Measurements from ENCODE around the gene TMEM165. TPM values are rescaled to one million over a fixed set of nuclear protein-coding genes. Genes with fewer than 3 reads are reported as not detected.
A peak's percentile ranks its signal among the peaks of the same experiment; 100 is the strongest.

TMEM165 gene
- total and polyA plus RNA-seq, 9 of the 15 experiments (the other 6 are each of a cell fraction or from before 2014, with no cell fraction given) = 21.3 to 145 (median 96.8) TPM

DNA sequence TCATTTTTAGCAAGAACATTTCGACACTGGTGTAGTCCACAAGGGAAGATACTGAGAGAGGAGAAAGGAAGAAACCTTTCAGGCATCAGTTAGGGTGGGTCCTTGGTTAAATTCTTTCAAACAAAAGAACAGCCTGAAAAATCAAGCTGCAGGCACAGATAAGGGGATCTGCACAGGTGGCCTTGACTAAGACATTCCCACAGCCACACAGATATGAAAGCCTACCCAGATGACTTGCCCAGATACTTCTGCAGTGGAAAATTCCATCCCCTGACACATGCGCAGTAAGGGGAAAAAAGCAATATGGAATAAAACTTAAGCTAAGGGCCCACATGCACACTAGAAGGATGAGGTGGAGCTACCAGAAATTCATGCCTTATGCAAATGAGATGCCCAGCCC, 8.9 kb upstream of the TMEM165 start (continued):
- TF ChIP-seq, protein P1, sequence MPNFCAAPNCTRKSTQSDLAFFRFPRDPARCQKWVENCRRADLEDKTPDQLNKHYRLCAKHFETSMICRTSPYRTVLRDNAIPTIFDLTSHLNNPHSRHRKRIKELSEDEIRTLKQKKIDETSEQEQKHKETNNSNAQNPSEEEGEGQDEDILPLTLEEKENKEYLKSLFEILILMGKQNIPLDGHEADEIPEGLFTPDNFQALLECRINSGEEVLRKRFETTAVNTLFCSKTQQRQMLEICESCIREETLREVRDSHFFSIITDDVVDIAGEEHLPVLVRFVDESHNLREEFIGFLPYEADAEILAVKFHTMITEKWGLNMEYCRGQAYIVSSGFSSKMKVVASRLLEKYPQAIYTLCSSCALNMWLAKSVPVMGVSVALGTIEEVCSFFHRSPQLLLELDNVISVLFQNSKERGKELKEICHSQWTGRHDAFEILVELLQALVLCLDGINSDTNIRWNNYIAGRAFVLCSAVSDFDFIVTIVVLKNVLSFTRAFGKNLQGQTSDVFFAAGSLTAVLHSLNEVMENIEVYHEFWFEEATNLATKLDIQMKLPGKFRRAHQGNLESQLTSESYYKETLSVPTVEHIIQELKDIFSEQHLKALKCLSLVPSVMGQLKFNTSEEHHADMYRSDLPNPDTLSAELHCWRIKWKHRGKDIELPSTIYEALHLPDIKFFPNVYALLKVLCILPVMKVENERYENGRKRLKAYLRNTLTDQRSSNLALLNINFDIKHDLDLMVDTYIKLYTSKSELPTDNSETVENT (CRISPR knock-in tag; IDR thresholded peaks at IDR 0.05) = no peak
- TF ChIP-seq, protein P2, sequence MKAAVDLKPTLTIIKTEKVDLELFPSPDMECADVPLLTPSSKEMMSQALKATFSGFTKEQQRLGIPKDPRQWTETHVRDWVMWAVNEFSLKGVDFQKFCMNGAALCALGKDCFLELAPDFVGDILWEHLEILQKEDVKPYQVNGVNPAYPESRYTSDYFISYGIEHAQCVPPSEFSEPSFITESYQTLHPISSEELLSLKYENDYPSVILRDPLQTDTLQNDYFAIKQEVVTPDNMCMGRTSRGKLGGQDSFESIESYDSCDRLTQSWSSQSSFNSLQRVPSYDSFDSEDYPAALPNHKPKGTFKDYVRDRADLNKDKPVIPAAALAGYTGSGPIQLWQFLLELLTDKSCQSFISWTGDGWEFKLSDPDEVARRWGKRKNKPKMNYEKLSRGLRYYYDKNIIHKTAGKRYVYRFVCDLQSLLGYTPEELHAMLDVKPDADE (conservative IDR thresholded peaks at IDR 0.05; ENCODE audit: control insufficient read depth, low read depth, low read length) = no peak
- TF ChIP-seq FOXA3 (CRISPR knock-in tag; conservative IDR thresholded peaks at IDR 0.05 in 1 of 2, IDR thresholded peaks at IDR 0.05 in 1 of 2) (peak in 1 of 2 experiments; percentile 15; a peak in 1 of 4 replicates), YBX1 (IDR thresholded peaks at IDR 0.05) (no peak), ZNF24 (IDR thresholded peaks at IDR 0.05) (peak; percentile 23; the same call in 1 of the 2 replicates), ZNF778 (CRISPR knock-in tag; IDR thresholded peaks at IDR 0.05) (no peak), SREBF2 (CRISPR knock-in tag; IDR thresholded peaks at IDR 0.05) (no peak), BRCA1 (IDR thresholded peaks at IDR 0.05) (no peak), BRCA1 (CRISPR knock-in tag; IDR thresholded peaks at IDR 0.05) (no peak), ZNF143 (CRISPR knock-in tag; IDR thresholded peaks at IDR 0.05) (no peak)
- TF ChIP-seq, protein P3, sequence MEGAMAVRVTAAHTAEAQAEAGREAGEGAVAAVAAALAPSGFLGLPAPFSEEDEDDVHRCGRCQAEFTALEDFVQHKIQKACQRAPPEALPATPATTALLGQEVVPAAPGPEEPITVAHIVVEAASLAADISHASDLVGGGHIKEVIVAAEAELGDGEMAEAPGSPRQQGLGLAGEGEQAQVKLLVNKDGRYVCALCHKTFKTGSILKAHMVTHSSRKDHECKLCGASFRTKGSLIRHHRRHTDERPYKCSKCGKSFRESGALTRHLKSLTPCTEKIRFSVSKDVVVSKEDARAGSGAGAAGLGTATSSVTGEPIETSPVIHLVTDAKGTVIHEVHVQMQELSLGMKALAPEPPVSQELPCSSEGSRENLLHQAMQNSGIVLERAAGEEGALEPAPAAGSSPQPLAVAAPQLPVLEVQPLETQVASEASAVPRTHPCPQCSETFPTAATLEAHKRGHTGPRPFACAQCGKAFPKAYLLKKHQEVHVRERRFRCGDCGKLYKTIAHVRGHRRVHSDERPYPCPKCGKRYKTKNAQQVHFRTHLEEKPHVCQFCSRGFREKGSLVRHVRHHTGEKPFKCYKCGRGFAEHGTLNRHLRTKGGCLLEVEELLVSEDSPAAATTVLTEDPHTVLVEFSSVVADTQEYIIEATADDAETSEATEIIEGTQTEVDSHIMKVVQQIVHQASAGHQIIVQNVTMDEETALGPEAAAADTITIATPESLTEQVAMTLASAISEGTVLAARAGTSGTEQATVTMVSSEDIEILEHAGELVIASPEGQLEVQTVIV (CRISPR knock-in tag; IDR thresholded peaks at IDR 0.05; ENCODE audit: borderline replicate concordance) = no peak
- TF ChIP-seq, protein P4, sequence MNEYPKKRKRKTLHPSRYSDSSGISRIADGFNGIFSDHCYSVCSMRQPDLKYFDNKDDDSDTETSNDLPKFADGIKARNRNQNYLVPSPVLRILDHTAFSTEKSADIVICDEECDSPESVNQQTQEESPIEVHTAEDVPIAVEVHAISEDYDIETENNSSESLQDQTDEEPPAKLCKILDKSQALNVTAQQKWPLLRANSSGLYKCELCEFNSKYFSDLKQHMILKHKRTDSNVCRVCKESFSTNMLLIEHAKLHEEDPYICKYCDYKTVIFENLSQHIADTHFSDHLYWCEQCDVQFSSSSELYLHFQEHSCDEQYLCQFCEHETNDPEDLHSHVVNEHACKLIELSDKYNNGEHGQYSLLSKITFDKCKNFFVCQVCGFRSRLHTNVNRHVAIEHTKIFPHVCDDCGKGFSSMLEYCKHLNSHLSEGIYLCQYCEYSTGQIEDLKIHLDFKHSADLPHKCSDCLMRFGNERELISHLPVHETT (CRISPR knock-in tag; conservative IDR thresholded peaks at IDR 0.05 in 1 of 2, IDR thresholded peaks at IDR 0.05 in 1 of 2) = peak in 1 of 2 experiments; percentile 89; a peak in 2 of 4 replicates
- TF ChIP-seq, protein P5, sequence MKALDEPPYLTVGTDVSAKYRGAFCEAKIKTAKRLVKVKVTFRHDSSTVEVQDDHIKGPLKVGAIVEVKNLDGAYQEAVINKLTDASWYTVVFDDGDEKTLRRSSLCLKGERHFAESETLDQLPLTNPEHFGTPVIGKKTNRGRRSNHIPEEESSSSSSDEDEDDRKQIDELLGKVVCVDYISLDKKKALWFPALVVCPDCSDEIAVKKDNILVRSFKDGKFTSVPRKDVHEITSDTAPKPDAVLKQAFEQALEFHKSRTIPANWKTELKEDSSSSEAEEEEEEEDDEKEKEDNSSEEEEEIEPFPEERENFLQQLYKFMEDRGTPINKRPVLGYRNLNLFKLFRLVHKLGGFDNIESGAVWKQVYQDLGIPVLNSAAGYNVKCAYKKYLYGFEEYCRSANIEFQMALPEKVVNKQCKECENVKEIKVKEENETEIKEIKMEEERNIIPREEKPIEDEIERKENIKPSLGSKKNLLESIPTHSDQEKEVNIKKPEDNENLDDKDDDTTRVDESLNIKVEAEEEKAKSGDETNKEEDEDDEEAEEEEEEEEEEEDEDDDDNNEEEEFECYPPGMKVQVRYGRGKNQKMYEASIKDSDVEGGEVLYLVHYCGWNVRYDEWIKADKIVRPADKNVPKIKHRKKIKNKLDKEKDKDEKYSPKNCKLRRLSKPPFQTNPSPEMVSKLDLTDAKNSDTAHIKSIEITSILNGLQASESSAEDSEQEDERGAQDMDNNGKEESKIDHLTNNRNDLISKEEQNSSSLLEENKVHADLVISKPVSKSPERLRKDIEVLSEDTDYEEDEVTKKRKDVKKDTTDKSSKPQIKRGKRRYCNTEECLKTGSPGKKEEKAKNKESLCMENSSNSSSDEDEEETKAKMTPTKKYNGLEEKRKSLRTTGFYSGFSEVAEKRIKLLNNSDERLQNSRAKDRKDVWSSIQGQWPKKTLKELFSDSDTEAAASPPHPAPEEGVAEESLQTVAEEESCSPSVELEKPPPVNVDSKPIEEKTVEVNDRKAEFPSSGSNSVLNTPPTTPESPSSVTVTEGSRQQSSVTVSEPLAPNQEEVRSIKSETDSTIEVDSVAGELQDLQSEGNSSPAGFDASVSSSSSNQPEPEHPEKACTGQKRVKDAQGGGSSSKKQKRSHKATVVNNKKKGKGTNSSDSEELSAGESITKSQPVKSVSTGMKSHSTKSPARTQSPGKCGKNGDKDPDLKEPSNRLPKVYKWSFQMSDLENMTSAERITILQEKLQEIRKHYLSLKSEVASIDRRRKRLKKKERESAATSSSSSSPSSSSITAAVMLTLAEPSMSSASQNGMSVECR (CRISPR knock-in tag; IDR thresholded peaks at IDR 0.05) = no peak
- TF ChIP-seq, protein P6, sequence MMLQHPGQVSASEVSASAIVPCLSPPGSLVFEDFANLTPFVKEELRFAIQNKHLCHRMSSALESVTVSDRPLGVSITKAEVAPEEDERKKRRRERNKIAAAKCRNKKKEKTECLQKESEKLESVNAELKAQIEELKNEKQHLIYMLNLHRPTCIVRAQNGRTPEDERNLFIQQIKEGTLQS (IDR thresholded peaks at IDR 0.05) = peak; percentile 39; the same call in 1 of the 2 replicates
- TF ChIP-seq, protein P6 (CRISPR knock-in tag; conservative IDR thresholded peaks at IDR 0.05) = no peak
